NCI-H524 treated with DMSO at 0.1 percent for 48 hours (cell line): ENCODE measurements around the gene AUH.
"Not testable (repeated sequence)": the region's sequence is repeated elsewhere in the genome, so short reads cannot be mapped to it uniquely, and the experiment has no call there.

ENCODE experiments used
- DNase-seq: peaks from one replicate; lab custom pipeline; 2025; lab: John Stamatoyannopoulos, UW

Gene AUH

GRCh38 chr9:91378695-91379127 lies 17.0 kb upstream of the AUH start:
- DNase-seq, result no peak

GRCh38 chr9:91378054-91378453 lies 16.3 kb upstream of the AUH start:
- not testable (repeated sequence) for DNase-seq

- no peak for DNase-seq
These were observed 14.5 kb upstream of the AUH start for GRCh38 chr9:91376239-91376638.

GRCh38 chr9:91374939-91375338 lies 13.2 kb upstream of the AUH start:
- DNase-seq, result no peak

- no peak for DNase-seq
These were observed 10.2 kb upstream of the AUH start for GRCh38 chr9:91371894-91372293.

GRCh38 chr9:91370006-91370405 lies 8.3 kb upstream of the AUH start:
- not testable (repeated sequence) for DNase-seq

- DNase-seq, result no peak
These were observed 3.0 kb upstream of the AUH start for GRCh38 chr9:91364702-91365101.

GRCh38 chr9:91364005-91364404 lies 2.3 kb upstream of the AUH start:
- DNase-seq, result no peak

- no peak for DNase-seq
These were observed 413 bp upstream of the AUH start for GRCh38 chr9:91362051-91362611.

GRCh38 chr9:91360551-91361290 lies 997 bp downstream of the AUH start:
- DNase-seq, result no peak

- no peak for DNase-seq
These were observed 1.8 kb downstream of the AUH start for GRCh38 chr9:91359734-91360470.

GRCh38 chr9:91359083-91359482 lies 2.6 kb downstream of the AUH start:
- DNase-seq, result no peak

GRCh38 chr9:91354881-91355280 lies 6.8 kb downstream of the AUH start:
- DNase-seq, result no peak

GRCh38 chr9:91349115-91349555 lies 12.6 kb downstream of the AUH start:
- DNase-seq, result no peak

- no peak for DNase-seq
These were observed 13.4 kb downstream of the AUH start for GRCh38 chr9:91348191-91348807.

GRCh38 chr9:91347377-91347776 lies 14.3 kb downstream of the AUH start:
- DNase-seq, result no peak

GRCh38 chr9:91346644-91347043 lies 15.1 kb downstream of the AUH start:
- DNase-seq, result no peak

GRCh38 chr9:91345978-91346377 lies 15.7 kb downstream of the AUH start:
- DNase-seq, result no peak

GRCh38 chr9:91342575-91342974 lies 19.1 kb downstream of the AUH start:
- DNase-seq, result no peak

GRCh38 chr9:91341749-91342148 lies 20.0 kb downstream of the AUH start:
- DNase-seq, result no peak

- DNase-seq, result no peak
These were observed 20.4 kb downstream of the AUH start for GRCh38 chr9:91341258-91341746.

GRCh38 chr9:91340395-91340967 lies 21.2 kb downstream of the AUH start:
- DNase-seq, result no peak
